NK-92 (cell line): ENCODE measurements around the gene PTPRK.

Experiments
- DNase-seq: peaks from one replicate; lab custom pipeline; 2025; ENCODE audit not compliant: unreplicated experiment; lab: John Stamatoyannopoulos, UW

PTPRK gene

GRCh38 chr6:128395596-128395995 is 124.8 kb downstream of the PTPRK start:
- DNase-seq = no peak

- no peak for DNase-seq
Observed at GRCh38 chr6:128395188-128395587, 125.2 kb downstream of the PTPRK start.

- DNase-seq = no peak
Observed at GRCh38 chr6:128394167-128394566, 126.2 kb downstream of the PTPRK start.

- DNase-seq = no peak
Observed at GRCh38 chr6:128389820-128390534, 130.4 kb downstream of the PTPRK start.

- DNase-seq = no peak
Observed at GRCh38 chr6:128388380-128388779, 132.0 kb downstream of the PTPRK start.

GRCh38 chr6:128380891-128381290 is 139.5 kb downstream of the PTPRK start:
- DNase-seq = no peak

- DNase-seq = no peak
Observed at GRCh38 chr6:128379577-128379976, 140.8 kb downstream of the PTPRK start.

GRCh38 chr6:128376952-128377503 is 143.4 kb downstream of the PTPRK start:
- DNase-seq = no peak

GRCh38 chr6:128371136-128371535 is 149.3 kb downstream of the PTPRK start:
- no peak for DNase-seq

GRCh38 chr6:128370072-128370471 is 150.3 kb downstream of the PTPRK start:
- no peak for DNase-seq

- no peak for DNase-seq
Observed at GRCh38 chr6:128368213-128368944, 152.0 kb downstream of the PTPRK start.

GRCh38 chr6:128367437-128367836 is 153.0 kb downstream of the PTPRK start:
- DNase-seq = no peak

- DNase-seq = no peak
Observed at GRCh38 chr6:128365520-128366160, 154.8 kb downstream of the PTPRK start.

GRCh38 chr6:128364766-128365519 is 155.5 kb downstream of the PTPRK start:
- DNase-seq = no peak

- no peak for DNase-seq
Observed at GRCh38 chr6:128363020-128363813, 157.2 kb downstream of the PTPRK start.

- DNase-seq = no peak
Observed at GRCh38 chr6:128361378-128361777, 159.0 kb downstream of the PTPRK start.

GRCh38 chr6:128358244-128358776 is 162.1 kb downstream of the PTPRK start:
- no peak for DNase-seq

- no peak for DNase-seq
Observed at GRCh38 chr6:128357392-128358130, 162.8 kb downstream of the PTPRK start.

GRCh38 chr6:128352366-128352765 is 168.0 kb downstream of the PTPRK start:
- DNase-seq = no peak

GRCh38 chr6:128351255-128351514 is 169.2 kb downstream of the PTPRK start:
- no peak for DNase-seq
